ENCODE results near the gene BTNL3.

- no peak for TF ChIP-seq CTCF (tag by site-specific recombination; IDR thresholded peaks at IDR 0.05)
- TF ChIP-seq ATF2 (tag by site-specific recombination; IDR thresholded peaks at IDR 0.05; ENCODE audit: low read depth): no peak
- no peak for TF ChIP-seq ZNF707 (tag by site-specific recombination; IDR thresholded peaks at IDR 0.05)
- no peak for TF ChIP-seq ZBTB21 (tag by site-specific recombination; IDR thresholded peaks at IDR 0.05)
- no peak for TF ChIP-seq ZNF510 (tag by site-specific recombination; IDR thresholded peaks at IDR 0.05; ENCODE audit: insufficient replicate concordance)
Measured at GRCh38 chr5:181051841-181052671, 63.4 kb downstream of the BTNL3 start.
